GM18909 (cell line): ENCODE measurements around the gene UAP1L1.

Experiments
- ATAC-seq: cut with Tn5 transposase; IDR thresholded peaks from one replicate; pipeline ENCODE4 v1.9.1; 2021; ENCODE audit warnings: mild to moderate bottlenecking; ENCODE audit not compliant: unreplicated experiment, poor library complexity

UAP1L1 gene

GRCh38 chr9:137071282-137071681 is 6.0 kb upstream of the UAP1L1 start:
- no peak for ATAC-seq

- no peak for ATAC-seq
Measured at GRCh38 chr9:137073992-137074399, 3.3 kb upstream of the UAP1L1 start.

- no peak for ATAC-seq
Measured at GRCh38 chr9:137074657-137075274, 2.6 kb upstream of the UAP1L1 start.

- ATAC-seq = no peak
Measured at GRCh38 chr9:137075275-137075775, 2.0 kb upstream of the UAP1L1 start.

GRCh38 chr9:137076636-137077009 is 694 bp upstream of the UAP1L1 start:
- no peak for ATAC-seq

GRCh38 chr9:137077758-137078693 is 709 bp downstream of the UAP1L1 start:
- ATAC-seq = peak; percentile 27

- ATAC-seq = no peak
Measured at GRCh38 chr9:137078701-137079400, 1.5 kb downstream of the UAP1L1 start.

GRCh38 chr9:137079401-137079787 is 2.1 kb downstream of the UAP1L1 start:
- ATAC-seq = no peak

GRCh38 chr9:137080260-137081122 is 3.2 kb downstream of the UAP1L1 start:
- ATAC-seq = no peak

- no peak for ATAC-seq
Measured at GRCh38 chr9:137082222-137082924, 5.1 kb downstream of the UAP1L1 start.

- ATAC-seq = no peak
Measured at GRCh38 chr9:137082925-137083290, 5.6 kb downstream of the UAP1L1 start.

- ATAC-seq = no peak
Measured at GRCh38 chr9:137083394-137084004, 6.2 kb downstream of the UAP1L1 start.

GRCh38 chr9:137084526-137084925 is 7.2 kb downstream of the UAP1L1 start:
- ATAC-seq = no peak

- ATAC-seq = peak; percentile 12
Measured at GRCh38 chr9:137085920-137086530, 8.7 kb downstream of the UAP1L1 start.

- ATAC-seq = peak; percentile 88
Measured at GRCh38 chr9:137086531-137087408, 9.5 kb downstream of the UAP1L1 start, which contains the start of gene MAN1B1. MAN1B1 (plus strand) TSS chr9:137086985; CDS start chr9:137087000, 15 bp downstream.

GRCh38 chr9:137087409-137087925 is 10.2 kb downstream of the UAP1L1 start:
- ATAC-seq = no peak

- no peak for ATAC-seq
Measured at GRCh38 chr9:137088121-137088520, 10.8 kb downstream of the UAP1L1 start.
